Neural progenitor cell (in vitro differentiated cells): ENCODE results near the gene BOC. TPM values are rescaled to one million over a fixed set of nuclear protein-coding genes. Genes with fewer than 3 reads are reported as not detected.

Source experiments
- DNase-seq: peaks from one replicate; pipeline ENCODE4 v3.0.0-alpha.2; 2016; ENCODE audit warnings: low spot score
- H2AFZ ChIP-seq: fragments of 200-600 bp; sonication (generic); replicated peaks from 2 replicates; pipeline ENCODE4 v1.6.1; 2016; ENCODE audit warnings: antibody characterized with exemption
- H3F3A ChIP-seq: fragments of 200-600 bp; sonication (generic); 2 replicates; pipeline ENCODE4 v1.6.1; 2016; ENCODE audit warnings: antibody characterized with exemption, low read depth
- H3K27ac ChIP-seq: fragments of 200-600 bp; sonication (generic); 2 replicates; pipeline ENCODE4 v1.5.1; 2016; ENCODE audit warnings: mild to moderate bottlenecking
- H3K27me3 ChIP-seq: fragments of 200-600 bp; sonication (generic); 2 replicates; pipeline ENCODE4 v1.6.1; 2016; ENCODE audit warnings: mild to moderate bottlenecking, moderate library complexity
- H3K36me3 ChIP-seq: fragments of 200-600 bp; sonication (generic); 2 replicates; pipeline ENCODE4 v1.5.1; 2016
- H3K4me1 ChIP-seq: fragments of 200-600 bp; sonication (generic); 2 replicates; pipeline ENCODE4 v1.6.1; 2016; ENCODE audit warnings: mixed run types
- H3K4me2 ChIP-seq: fragments of 200-600 bp; sonication (generic); 2 replicates; pipeline ENCODE4 v1.6.1; 2016
- H3K4me3 ChIP-seq: fragments of 200-600 bp; sonication (generic); 2 replicates; pipeline ENCODE4 v1.5.1; 2016
- H3K79me2 ChIP-seq: fragments of 200-600 bp; sonication (generic); 2 replicates; pipeline ENCODE4 v1.6.1; 2016; ENCODE audit warnings: low read depth
- H3K9ac ChIP-seq: fragments of 200-600 bp; sonication (generic); 2 replicates; pipeline ENCODE4 v1.6.1; 2016
- H3K9me3 ChIP-seq: fragments of 200-600 bp; sonication (generic); 2 replicates; pipeline ENCODE4 v1.5.1; 2016; ENCODE audit warnings: low read depth
- H4K20me1 ChIP-seq: fragments of 200-600 bp; sonication (generic); 2 replicates; pipeline ENCODE4 v1.6.1; 2016; ENCODE audit warnings: low read depth
- H3K27ac Mint-ChIP-seq: 3 replicates; pipeline ENCODE4 v1.8.0; 2021; ENCODE audit warnings: mixed read lengths
- H3K27me3 Mint-ChIP-seq: 2 replicates; pipeline ENCODE4 v1.8.0; 2022; ENCODE audit warnings: low read depth, mild to moderate bottlenecking, inconsistent platforms, moderate library complexity, mixed read lengths; ENCODE audit not compliant: insufficient read depth
- H3K36me3 Mint-ChIP-seq: 3 replicates; pipeline ENCODE4 v1.8.0; 2021; ENCODE audit warnings: mixed read lengths
- H3K4me1 Mint-ChIP-seq: 3 replicates; pipeline ENCODE4 v1.8.0; 2021; ENCODE audit warnings: mixed read lengths
- H3K4me3 Mint-ChIP-seq: 3 replicates; pipeline ENCODE4 v1.8.0; 2021; ENCODE audit warnings: mild to moderate bottlenecking, moderate library complexity, mixed read lengths
- H3K9me3 Mint-ChIP-seq: 3 replicates; pipeline ENCODE4 v1.8.0; 2020; ENCODE audit warnings: mixed read lengths
- EZH2 ChIP-seq: fragments of 200-600 bp; sonication (generic); IDR thresholded peaks from 2 replicates; pipeline ENCODE4 v1.6.1; 2017; ENCODE audit warnings: antibody characterized with exemption, mild to moderate bottlenecking, moderate library complexity
- EZH2phosphoT487 ChIP-seq: fragments of 200-600 bp; sonication (generic); IDR thresholded peaks from 2 replicates; pipeline ENCODE4 v1.6.1; 2017; ENCODE audit warnings: antibody characterized with exemption
- total RNA-seq: library from RNA; depleted of rRNA; stranded (reverse); fragments of >200 nt; gene quantifications from 2 replicates; pipeline ENCODE4 v1.2.3, GENCODE V29; 2015; ENCODE audit warnings: low replicate concordance
- TF ChIP-seq, protein P1 (sequence below): fragments of 200-600 bp; sonication (generic); IDR thresholded peaks from 2 replicates; pipeline ENCODE4 v1.5.1; 2017; ENCODE audit warnings: antibody characterized with exemption, mild to moderate bottlenecking

The BOC gene
- total RNA-seq, 1 donor from 2014 or later: 35.2 TPM

DNA sequence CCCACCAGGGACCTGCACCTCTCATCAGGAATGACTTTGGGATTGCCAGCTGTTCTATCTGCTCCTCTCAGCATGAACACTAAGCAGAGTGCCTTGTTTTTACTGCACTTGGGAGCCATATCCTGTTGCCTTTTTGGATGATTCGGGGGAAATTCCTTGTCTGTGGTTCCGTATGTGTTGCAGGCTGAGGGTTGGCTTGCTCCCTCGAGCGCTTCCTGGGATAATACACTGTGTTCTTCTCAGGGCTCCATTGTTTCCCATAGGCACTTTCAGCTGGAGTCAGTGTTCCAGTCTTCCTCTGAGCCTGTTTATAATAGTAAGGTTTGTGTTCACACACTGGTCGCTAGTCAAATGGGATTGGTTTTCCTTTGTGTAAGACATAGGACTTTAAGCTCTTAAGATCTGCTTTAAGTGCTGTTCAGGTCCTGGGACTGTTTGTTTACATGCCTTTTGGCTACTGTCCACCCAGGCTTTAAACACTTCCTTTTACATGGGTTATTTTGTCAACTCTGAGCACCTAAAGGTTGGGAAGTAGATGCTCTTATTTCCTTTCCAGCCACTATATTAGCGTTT is 23.4 kb downstream of the BOC start:
- Histone ChIP-seq H4K20me1 (peaks cover 69% of the 10 kb centered on the region), H3K9me3 (no peaks in the 10 kb centered on the region), H2AFZ (no peak overlapping the region), H3K79me2 (peaks cover 56% of the 10 kb centered on the region), H3K9ac (no peak overlapping the region), H3F3A (peaks cover 12% of the 10 kb centered on the region), H3K4me2 (peak overlapping the region; percentile 61), H3K27ac (peak overlapping the region; percentile 57), H3K36me3 (peaks cover 14% of the 10 kb centered on the region), H3K4me1 (peaks cover 45% of the 10 kb centered on the region), H3K27me3 (no peaks in the 10 kb centered on the region), H3K4me3 (no peak overlapping the region)
- H3K9me3 Mint-ChIP-seq: no peaks in the 10 kb centered on the region
- peak overlapping the region; percentile 83 for H3K27ac Mint-ChIP-seq
- H3K36me3 Mint-ChIP-seq: peaks cover 60% of the 10 kb centered on the region
- TF ChIP-seq, protein P1, sequence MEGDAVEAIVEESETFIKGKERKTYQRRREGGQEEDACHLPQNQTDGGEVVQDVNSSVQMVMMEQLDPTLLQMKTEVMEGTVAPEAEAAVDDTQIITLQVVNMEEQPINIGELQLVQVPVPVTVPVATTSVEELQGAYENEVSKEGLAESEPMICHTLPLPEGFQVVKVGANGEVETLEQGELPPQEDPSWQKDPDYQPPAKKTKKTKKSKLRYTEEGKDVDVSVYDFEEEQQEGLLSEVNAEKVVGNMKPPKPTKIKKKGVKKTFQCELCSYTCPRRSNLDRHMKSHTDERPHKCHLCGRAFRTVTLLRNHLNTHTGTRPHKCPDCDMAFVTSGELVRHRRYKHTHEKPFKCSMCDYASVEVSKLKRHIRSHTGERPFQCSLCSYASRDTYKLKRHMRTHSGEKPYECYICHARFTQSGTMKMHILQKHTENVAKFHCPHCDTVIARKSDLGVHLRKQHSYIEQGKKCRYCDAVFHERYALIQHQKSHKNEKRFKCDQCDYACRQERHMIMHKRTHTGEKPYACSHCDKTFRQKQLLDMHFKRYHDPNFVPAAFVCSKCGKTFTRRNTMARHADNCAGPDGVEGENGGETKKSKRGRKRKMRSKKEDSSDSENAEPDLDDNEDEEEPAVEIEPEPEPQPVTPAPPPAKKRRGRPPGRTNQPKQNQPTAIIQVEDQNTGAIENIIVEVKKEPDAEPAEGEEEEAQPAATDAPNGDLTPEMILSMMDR: no peak
- TF ChIP-seq EZH2phosphoT487 (no peak), EZH2 (no peak)
- peak; percentile 67 for DNase-seq
- peak overlapping the region; percentile 17 for H3K4me3 Mint-ChIP-seq
- peaks cover 87% of the 10 kb centered on the region for H3K4me1 Mint-ChIP-seq
- H3K27me3 Mint-ChIP-seq: peaks cover 4% of the 10 kb centered on the region

DNA sequence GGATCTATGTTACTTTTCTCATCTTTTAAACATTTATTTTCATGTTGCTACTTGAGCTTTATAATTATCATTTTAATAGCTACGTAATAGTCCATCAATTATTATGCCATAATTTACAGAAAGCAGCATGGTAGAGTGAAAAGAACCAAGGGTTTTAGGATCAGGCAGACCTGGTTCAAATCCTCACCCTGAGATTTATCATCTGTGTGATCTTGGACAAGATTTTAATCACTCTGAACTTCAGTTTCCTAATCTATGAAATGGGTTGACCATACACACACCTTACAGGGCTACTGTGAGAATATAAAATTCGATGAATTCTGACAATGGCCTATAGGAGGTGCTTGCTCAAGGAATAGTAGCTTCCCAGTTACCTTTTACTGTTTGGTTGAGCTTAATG is 27.1 kb downstream of the BOC start:
- peaks cover 33% of the 10 kb centered on the region for H3K79me2 ChIP-seq
- no peak for DNase-seq
- H2AFZ ChIP-seq: no peak overlapping the region
- Mint-ChIP-seq H3K9me3 (no peaks in the 10 kb centered on the region), H3K4me1 (peaks cover 87% of the 10 kb centered on the region), H3K36me3 (peaks cover 49% of the 10 kb centered on the region), H3K27ac (peak overlapping the region; percentile 78), H3K4me3 (no peak overlapping the region), H3K27me3 (peaks cover 8% of the 10 kb centered on the region)
- H3K36me3 ChIP-seq: peaks cover 9% of the 10 kb centered on the region
- peaks cover 41% of the 10 kb centered on the region for H3F3A ChIP-seq
- H3K27ac ChIP-seq: no peak overlapping the region
- H3K4me3 ChIP-seq: no peak overlapping the region
- H3K9ac ChIP-seq: no peak overlapping the region
- H3K4me1 ChIP-seq: peaks cover 60% of the 10 kb centered on the region
- no peak overlapping the region for H3K4me2 ChIP-seq
- H3K27me3 ChIP-seq: no peaks in the 10 kb centered on the region
- no peaks in the 10 kb centered on the region for H3K9me3 ChIP-seq
- H4K20me1 ChIP-seq: peaks cover 72% of the 10 kb centered on the region
- no peak for TF ChIP-seq EZH2phosphoT487
- TF ChIP-seq EZH2: no peak
- TF ChIP-seq, protein P1: no peak

DNA sequence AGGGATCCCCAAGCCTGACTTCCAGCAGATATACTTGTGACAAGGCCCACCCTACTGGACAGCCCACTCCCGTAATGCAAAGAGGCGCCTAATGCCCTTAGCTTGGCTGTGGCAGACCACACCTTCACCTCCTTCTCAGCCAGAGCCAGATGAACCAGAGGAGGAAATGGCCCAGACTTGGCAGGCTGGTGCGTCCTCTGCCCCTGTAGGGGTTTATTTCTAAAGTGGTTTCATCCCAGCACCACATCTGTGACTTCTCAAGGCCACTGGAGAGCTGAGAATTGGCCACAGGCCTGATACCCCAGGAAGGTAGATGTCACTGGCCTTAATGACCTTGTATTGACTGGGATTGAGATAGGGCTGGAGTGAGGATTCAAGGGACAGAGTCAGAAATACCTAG is 29.5 kb downstream of the BOC start:
- no peak overlapping the region for H2AFZ ChIP-seq
- H3K27me3 Mint-ChIP-seq: peaks cover 11% of the 10 kb centered on the region
- H3K4me3 Mint-ChIP-seq: peak overlapping the region; percentile 78
- DNase-seq: no peak
- H3K4me3 ChIP-seq: no peak overlapping the region
- peaks cover under 1% of the 10 kb centered on the region for H3K36me3 ChIP-seq
- H4K20me1 ChIP-seq: peaks cover 72% of the 10 kb centered on the region
- no peak overlapping the region for H3K27ac ChIP-seq
- TF ChIP-seq EZH2phosphoT487 (no peak), EZH2 (no peak)
- TF ChIP-seq, protein P1: no peak
- H3F3A ChIP-seq: peaks cover 53% of the 10 kb centered on the region
- H3K9ac ChIP-seq: no peak overlapping the region
- peaks cover 41% of the 10 kb centered on the region for H3K36me3 Mint-ChIP-seq
- H3K9me3 ChIP-seq: no peaks in the 10 kb centered on the region
- peaks cover 48% of the 10 kb centered on the region for H3K4me1 ChIP-seq
- H3K27me3 ChIP-seq: no peaks in the 10 kb centered on the region
- no peaks in the 10 kb centered on the region for H3K9me3 Mint-ChIP-seq
- peak overlapping the region; percentile 100 for H3K27ac Mint-ChIP-seq
- H3K4me1 Mint-ChIP-seq: peaks cover 83% of the 10 kb centered on the region
- H3K4me2 ChIP-seq: peak overlapping the region; percentile 58
- peaks cover 31% of the 10 kb centered on the region for H3K79me2 ChIP-seq
